ENCODE results near the gene CPT1B.
A peak's percentile ranks its signal among the peaks of the same experiment; 100 is the strongest.

Gene CPT1B

DNA sequence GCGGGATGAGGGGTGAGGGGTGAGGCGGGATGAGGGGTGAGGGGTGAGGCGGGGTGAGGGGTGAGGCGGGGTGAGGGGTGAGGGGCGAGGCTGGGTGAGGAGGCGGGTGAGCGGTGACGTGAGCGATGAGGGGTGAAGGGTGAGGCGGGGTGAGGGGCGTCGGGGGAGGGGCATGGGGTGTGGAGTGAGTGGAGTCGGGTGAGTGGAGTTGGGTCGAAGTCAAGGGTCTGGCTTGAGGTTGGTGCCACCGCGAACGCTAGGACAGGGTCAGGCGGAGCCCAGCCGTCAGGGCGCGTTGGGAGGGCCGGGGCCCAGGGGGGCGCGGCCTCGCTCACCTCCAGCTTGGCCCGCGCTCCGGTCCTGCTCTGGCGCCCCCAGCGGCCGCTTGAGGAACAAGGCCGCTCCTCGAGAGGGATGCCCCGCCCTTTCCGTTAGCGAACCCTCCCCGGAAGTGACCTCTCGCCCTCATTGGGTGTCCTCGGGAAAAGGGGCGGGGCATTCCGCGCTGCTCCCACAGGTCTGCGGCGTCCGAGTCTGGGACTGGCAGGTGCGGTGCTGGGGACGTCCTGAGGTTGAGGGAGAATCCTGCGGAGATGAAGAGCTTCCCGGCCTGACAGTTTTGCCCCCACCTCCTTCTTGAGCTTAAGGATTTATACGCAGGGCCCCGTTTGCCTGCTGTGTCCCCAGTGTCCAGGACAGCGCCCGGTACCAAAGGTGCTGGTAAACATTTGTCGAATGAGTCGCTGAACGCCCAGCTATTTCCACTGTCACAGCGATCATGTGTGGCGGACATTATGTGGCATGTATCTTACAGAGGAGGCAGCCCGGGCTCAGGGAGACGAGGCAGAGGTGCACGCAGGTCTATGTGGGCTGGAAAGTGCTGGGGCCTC lies 15.5 kb downstream of the CPT1B start, which contains the start of gene SYCE3:
Gene SYCE3 (minus strand): TSS at position 397 of the 890 bp plus-strand sequence. CDS start 6,514 bp downstream, outside the sequence.
- TF ChIP-seq EZH2 (IDR thresholded peaks at IDR 0.05; ENCODE audit: borderline replicate concordance, low read depth, low read length, severe bottlenecking) (no peak), CTCF (IDR thresholded peaks at IDR 0.05; ENCODE audit: borderline replicate concordance, extremely low read depth, low read length, poor library complexity, severe bottlenecking) (peak; percentile 94)
- H4K20me1 ChIP-seq (ENCODE audit: insufficient read depth, low read length): no peaks in the 10 kb centered on the region
- peak within 1 kb of the TSS; percentile 50; the same call in 1 of the 2 replicates for H3K27ac ChIP-seq (ENCODE audit: low read length)

GRCh38 chr22:50561401-50562358 lies 16.5 kb downstream of the CPT1B start:
- Histone ChIP-seq H3K36me3 (ENCODE audit: insufficient read depth, low read length) (no peaks in the 10 kb centered on the region), H3K4me3 (ENCODE audit: low read depth in 1 of 2, low read length in 2 of 2) (no peak overlapping the region), H4K20me1 (ENCODE audit: insufficient read depth, low read length) (no peaks in the 10 kb centered on the region), H3K4me2 (ENCODE audit: insufficient read depth, low read length) (no peak overlapping the region), H2AFZ (ENCODE audit: low read depth, low read length) (no peak overlapping the region), H3K27me3 (ENCODE audit: insufficient read depth, low read length, poor library complexity) (no peaks in the 10 kb centered on the region), H3K27ac (ENCODE audit: low read length) (no peak overlapping the region), H3K9me3 (ENCODE audit: insufficient read depth, low read length, severe bottlenecking) (no peaks in the 10 kb centered on the region), H3K79me2 (ENCODE audit: insufficient read depth, low read length) (no peaks in the 10 kb centered on the region), H3K4me1 (ENCODE audit: insufficient read depth, low read length) (peaks cover 11% of the 10 kb centered on the region), H3K9ac (ENCODE audit: low read depth, low read length) (no peak overlapping the region)
- TF ChIP-seq EZH2 (IDR thresholded peaks at IDR 0.05; ENCODE audit: borderline replicate concordance, low read depth, low read length, severe bottlenecking): no peak
- DNase-seq: no peak
- ATAC-seq (ENCODE audit: insufficient read depth, low read depth): no peak

More for the DNA sequence above, 15.5 kb downstream of the CPT1B start, which contains the start of gene SYCE3:
- H3K4me1 ChIP-seq (ENCODE audit: insufficient read depth, low read length): peaks cover 11% of the 10 kb centered on the region
- H3K9ac ChIP-seq (ENCODE audit: low read depth, low read length): peak within 1 kb of the TSS; percentile 54
- peak; percentile 98 for DNase-seq
- no peaks in the 10 kb centered on the region for H3K27me3 ChIP-seq (ENCODE audit: insufficient read depth, low read length, poor library complexity)
- H3K79me2 ChIP-seq (ENCODE audit: insufficient read depth, low read length): no peaks in the 10 kb centered on the region
- H3K9me3 ChIP-seq (ENCODE audit: insufficient read depth, low read length, severe bottlenecking): no peaks in the 10 kb centered on the region
- peaks cover 3% of the 10 kb centered on the region; the same call in 1 of the 2 replicates for H3K36me3 ChIP-seq (ENCODE audit: insufficient read depth, low read length)
- H2AFZ ChIP-seq (ENCODE audit: low read depth, low read length): peak within 1 kb of the TSS; percentile 80
- ATAC-seq (ENCODE audit: insufficient read depth, low read depth): peak; percentile 97
- peak within 1 kb of the TSS; percentile 95 for H3K4me2 ChIP-seq (ENCODE audit: insufficient read depth, low read length)
- peak within 1 kb of the TSS; percentile 19 to 63; a peak in 3 of 4 replicates for H3K4me3 ChIP-seq (ENCODE audit: low read depth in 1 of 2, low read length in 2 of 2)

DNA sequence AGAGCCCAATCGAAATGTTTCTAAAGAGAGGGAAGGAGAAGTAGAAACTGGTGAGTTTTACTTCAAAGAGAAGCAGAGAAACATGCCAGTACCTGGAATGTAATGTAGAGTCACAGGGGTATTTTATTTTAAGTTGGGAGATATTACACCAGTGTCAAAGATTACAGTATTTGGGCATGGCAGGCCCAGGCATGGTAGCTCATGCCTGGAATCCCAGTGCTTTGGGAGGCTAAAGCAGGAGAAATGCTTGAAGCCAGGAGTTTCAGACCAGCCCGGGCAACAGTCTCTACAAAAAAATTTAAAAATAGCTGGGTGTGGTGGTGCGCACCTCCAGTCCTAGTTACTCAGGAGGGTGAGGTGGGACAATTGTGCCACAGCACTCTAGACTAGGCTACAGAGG lies 18.2 kb downstream of the CPT1B start:
- H4K20me1 ChIP-seq (ENCODE audit: insufficient read depth, low read length): no peaks in the 10 kb centered on the region
- H2AFZ ChIP-seq (ENCODE audit: low read depth, low read length): no peak overlapping the region
- H3K79me2 ChIP-seq (ENCODE audit: insufficient read depth, low read length): no peaks in the 10 kb centered on the region
- H3K4me1 ChIP-seq (ENCODE audit: insufficient read depth, low read length): peaks cover 11% of the 10 kb centered on the region
- H3K9me3 ChIP-seq (ENCODE audit: insufficient read depth, low read length, severe bottlenecking): no peaks in the 10 kb centered on the region
- no peak for TF ChIP-seq EZH2 (IDR thresholded peaks at IDR 0.05; ENCODE audit: borderline replicate concordance, low read depth, low read length, severe bottlenecking)
- no peak for TF ChIP-seq CTCF (IDR thresholded peaks at IDR 0.05; ENCODE audit: borderline replicate concordance, extremely low read depth, low read length, poor library complexity, severe bottlenecking)
- H3K4me3 ChIP-seq (ENCODE audit: low read depth in 1 of 2, low read length in 2 of 2): no peak overlapping the region
- no peaks in the 10 kb centered on the region for H3K27me3 ChIP-seq (ENCODE audit: insufficient read depth, low read length, poor library complexity)
- H3K27ac ChIP-seq (ENCODE audit: low read length): no peak overlapping the region
- H3K36me3 ChIP-seq (ENCODE audit: insufficient read depth, low read length): no peaks in the 10 kb centered on the region
- no peak for DNase-seq
- H3K4me2 ChIP-seq (ENCODE audit: insufficient read depth, low read length): no peak overlapping the region
- ATAC-seq (ENCODE audit: insufficient read depth, low read depth): no peak
- H3K9ac ChIP-seq (ENCODE audit: low read depth, low read length): no peak overlapping the region

Data from DND-41 (cell line).